DOHH2 (cell line): ENCODE measurements around the gene OPTC.

ENCODE experiments used
- EZH2phosphoT487 ChIP-seq: fragments of 200-600 bp; sonication (generic); IDR thresholded peaks from 2 replicates; pipeline ENCODE4 v1.6.1; 2017; ENCODE audit warnings: borderline replicate concordance, mild to moderate bottlenecking, antibody characterized with exemption, low read length, moderate library complexity, mixed read lengths
- TF ChIP-seq, protein P1 (sequence below): fragments of 200-600 bp; sonication (generic); IDR thresholded peaks from one replicate; pipeline ENCODE4 v1.5.1; 2014; ENCODE audit warnings: antibody characterized with exemption, mild to moderate bottlenecking, low read depth, low read length; ENCODE audit not compliant: poor library complexity, severe bottlenecking

DNA sequence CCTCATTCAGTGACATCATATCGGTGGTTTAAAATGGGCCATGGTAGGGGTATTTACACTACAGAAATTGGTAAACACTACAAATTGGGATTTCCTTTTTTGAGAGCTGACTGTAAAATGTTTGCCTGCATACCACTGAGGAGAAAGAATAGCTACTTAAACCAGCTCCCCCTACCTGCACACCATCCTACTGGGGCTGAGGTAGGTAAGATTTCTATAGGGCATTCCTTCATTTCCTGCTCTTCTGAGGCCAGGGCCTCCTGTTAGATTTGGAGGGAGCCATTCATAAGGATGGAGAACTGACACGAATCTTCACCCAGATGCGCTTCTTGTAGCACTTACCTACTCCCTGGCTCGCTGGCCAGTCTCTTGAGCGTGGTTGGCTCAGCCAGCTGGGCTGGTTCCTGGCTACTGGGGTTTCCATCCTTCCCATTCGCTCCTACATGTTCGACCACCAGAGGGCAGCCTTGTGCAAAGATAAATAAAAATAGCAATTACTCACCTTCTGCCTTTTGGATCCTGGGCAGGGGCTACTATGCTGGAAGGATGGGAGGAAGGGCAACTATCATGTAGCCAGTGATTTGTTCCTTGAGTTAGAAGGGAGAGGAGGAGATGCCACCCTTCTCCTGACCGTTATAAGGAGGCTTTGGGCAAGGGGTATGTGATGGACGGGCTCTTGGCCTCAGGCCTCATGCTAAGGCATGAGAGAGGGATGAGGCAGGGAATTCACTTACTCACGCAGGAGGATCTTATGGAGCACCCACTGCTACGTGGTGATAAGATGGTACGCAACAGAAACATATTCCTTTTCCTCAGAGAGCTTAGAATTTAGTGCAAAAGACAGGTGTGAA is 10.7 kb downstream of the OPTC start:
- TF ChIP-seq, protein P1, sequence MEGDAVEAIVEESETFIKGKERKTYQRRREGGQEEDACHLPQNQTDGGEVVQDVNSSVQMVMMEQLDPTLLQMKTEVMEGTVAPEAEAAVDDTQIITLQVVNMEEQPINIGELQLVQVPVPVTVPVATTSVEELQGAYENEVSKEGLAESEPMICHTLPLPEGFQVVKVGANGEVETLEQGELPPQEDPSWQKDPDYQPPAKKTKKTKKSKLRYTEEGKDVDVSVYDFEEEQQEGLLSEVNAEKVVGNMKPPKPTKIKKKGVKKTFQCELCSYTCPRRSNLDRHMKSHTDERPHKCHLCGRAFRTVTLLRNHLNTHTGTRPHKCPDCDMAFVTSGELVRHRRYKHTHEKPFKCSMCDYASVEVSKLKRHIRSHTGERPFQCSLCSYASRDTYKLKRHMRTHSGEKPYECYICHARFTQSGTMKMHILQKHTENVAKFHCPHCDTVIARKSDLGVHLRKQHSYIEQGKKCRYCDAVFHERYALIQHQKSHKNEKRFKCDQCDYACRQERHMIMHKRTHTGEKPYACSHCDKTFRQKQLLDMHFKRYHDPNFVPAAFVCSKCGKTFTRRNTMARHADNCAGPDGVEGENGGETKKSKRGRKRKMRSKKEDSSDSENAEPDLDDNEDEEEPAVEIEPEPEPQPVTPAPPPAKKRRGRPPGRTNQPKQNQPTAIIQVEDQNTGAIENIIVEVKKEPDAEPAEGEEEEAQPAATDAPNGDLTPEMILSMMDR = peak; percentile 91
- no peak for TF ChIP-seq EZH2phosphoT487
